Left lung (tissue), 10 donors: Measurements from ENCODE around the gene CTDSPL. TPM values are rescaled to one million over a fixed set of nuclear protein-coding genes. Genes with fewer than 3 reads are reported as not detected.

Experiments used
- ATAC-seq: fragments of 200-7000 bp; cut with Tn5 transposase; one replicate; pipeline ENCODE4 v1.9.1; 2020; ENCODE audit warnings: moderate library complexity
- DNase-seq, 4 donors: peaks; one replicate each; pipeline ENCODE4 v3.0.0-alpha.2; 2013 to 2020
- H3K27ac ChIP-seq, 2 donors: fragments of 200-600 bp; sonication (generic) in 1 of 2; one replicate each; pipeline versions ENCODE4 v1.5.0 to v1.8.0; 2020 to 2021
- H3K27me3 ChIP-seq, 2 donors: fragments of 200-600 bp; sonication (generic) in 1 of 2; one replicate each; pipeline versions ENCODE4 v1.5.0 to v1.8.0; 2020 to 2021
- H3K36me3 ChIP-seq, 2 donors: fragments of 200-600 bp; sonication (generic) in 1 of 2; one replicate each; pipeline versions ENCODE4 v1.5.0 to v1.8.0; 2020 to 2021
- H3K4me1 ChIP-seq, 2 donors: fragments of 200-600 bp; one replicate each; pipeline ENCODE4 v1.8.0; 2021
- H3K4me3 ChIP-seq, 2 donors: fragments of 200-600 bp; sonication (generic) in 1 of 2; one replicate each; pipeline versions ENCODE4 v1.5.0 to v1.8.0; 2020 to 2021; ENCODE audit warnings: mild to moderate bottlenecking in 1 of 2
- H3K9me3 ChIP-seq, 2 donors: fragments of 200-600 bp; sonication (generic) in 1 of 2; one replicate each; pipeline versions ENCODE4 v1.5.0 to v1.8.0; 2020 to 2021
- CTCF ChIP-seq, 2 donors: fragments of 200-600 bp; sonication (generic) in 1 of 2; IDR thresholded peaks; one replicate each; pipeline versions ENCODE4 v1.5.0 to v1.8.0; 2021; ENCODE audit warnings: antibody characterized with exemption in 2 of 2
- intact Hi-C, 2 donors: fragments of 100-400 bp; cut with DNase I; formaldehyde crosslinking; loops; one replicate each; pipeline versions ENCODE4 v1.11.2 to v1.14.2; 2022
- polyA plus RNA-seq, 6 donors: library from polyadenylated mRNA; unstranded; fragments of 120-200 nt; gene quantifications; one replicate each; pipeline ENCODE4 v1.2.1, GENCODE V29; 2013; ENCODE audit not compliant: insufficient read length in 6 of 6
- total RNA-seq, 2 donors: library from RNA; stranded (reverse); fragmentation: NEBNext Ultra II Directional; extraction: Animal tissue kit (Norgen Biotek cat#: 25700); gene quantifications; one replicate each; pipeline ENCODE4 v1.2.1, GENCODE V29; 2021
- donor health status: DM: no; HTN: yes; CAD: no.
- donor health status: DM: no; HTN: no; CAD: no.

The CTDSPL gene
- total and polyA plus RNA-seq, 8 donors: 46.9 to 122 (median 115) TPM

- peaks cover 0 to 1% of the 10 kb centered on the region in 2 donors for H3K4me1 ChIP-seq
- H3K27me3 ChIP-seq: no peaks in the 10 kb centered on the region
- peaks cover 0 to 75% of the 10 kb centered on the region in 2 donors for H3K36me3 ChIP-seq
- no peak for ATAC-seq
- peak in 1 of 4 donors; percentile 67 for DNase-seq
- no peak overlapping the region for H3K27ac ChIP-seq
- H3K9me3 ChIP-seq: no peaks in the 10 kb centered on the region
- no peak overlapping the region for H3K4me3 ChIP-seq
- TF ChIP-seq CTCF (IDR thresholded peaks at IDR 0.05): no peak
- intact Hi-C loops: no loop called here
Observed at GRCh38 chr3:38009807-38010591, 148.3 kb downstream of the CTDSPL start.

- intact Hi-C loops: no loop called here
- H3K36me3 ChIP-seq: peaks cover 0 to 75% of the 10 kb centered on the region in 2 donors
Observed at GRCh38 chr3:38011111-38011510, 149.4 kb downstream of the CTDSPL start.

GRCh38 chr3:38015485-38015884 is 153.8 kb downstream of the CTDSPL start:
- intact Hi-C loops: no loop called here
- H3K4me1 ChIP-seq: no peaks in the 10 kb centered on the region
- no peak for TF ChIP-seq CTCF (IDR thresholded peaks at IDR 0.05)
- H3K9me3 ChIP-seq: peaks cover 0 to 6% of the 10 kb centered on the region in 2 donors
- DNase-seq (no peak), ATAC-seq (no peak)
- H3K27me3 ChIP-seq: no peaks in the 10 kb centered on the region
- H3K36me3 ChIP-seq: peaks cover 0 to 73% of the 10 kb centered on the region in 2 donors
- H3K4me3 ChIP-seq: no peak overlapping the region
- H3K27ac ChIP-seq: no peak overlapping the region

More at GRCh38 chr3:38011111-38011510, 149.4 kb downstream of the CTDSPL start:
- no peak overlapping the region for H3K27ac ChIP-seq
- no peaks in the 10 kb centered on the region for H3K4me1 ChIP-seq
- ATAC-seq (no peak), DNase-seq (peak in 1 of 4 donors; percentile 76)
- peaks cover 0 to 1% of the 10 kb centered on the region in 2 donors for H3K9me3 ChIP-seq
- no peaks in the 10 kb centered on the region for H3K27me3 ChIP-seq
- H3K4me3 ChIP-seq: no peak overlapping the region
- no peak for TF ChIP-seq CTCF (IDR thresholded peaks at IDR 0.05)

GRCh38 chr3:38015984-38016383 is 154.3 kb downstream of the CTDSPL start:
- Histone ChIP-seq H3K4me1 (no peaks in the 10 kb centered on the region), H3K4me3 (no peak overlapping the region), H3K27ac (no peak overlapping the region), H3K36me3 (peaks cover 0 to 68% of the 10 kb centered on the region in 2 donors), H3K27me3 (no peaks in the 10 kb centered on the region), H3K9me3 (peaks cover 0 to 6% of the 10 kb centered on the region in 2 donors)
- DNase-seq (no peak), ATAC-seq (no peak)
- TF ChIP-seq CTCF (IDR thresholded peaks at IDR 0.05): no peak
- intact Hi-C loops: no loop called here

GRCh38 chr3:38016410-38016809 is 154.7 kb downstream of the CTDSPL start:
- intact Hi-C loops: no loop called here
- Histone ChIP-seq H3K27ac (no peak overlapping the region), H3K4me1 (no peaks in the 10 kb centered on the region), H3K36me3 (peaks cover 0 to 64% of the 10 kb centered on the region in 2 donors), H3K27me3 (no peaks in the 10 kb centered on the region), H3K4me3 (no peak overlapping the region), H3K9me3 (peaks cover 0 to 6% of the 10 kb centered on the region in 2 donors)
- no peak for TF ChIP-seq CTCF (IDR thresholded peaks at IDR 0.05)
- ATAC-seq (no peak), DNase-seq (peak in 1 of 4 donors; percentile 37)
